OCI-LY3 (cell line): ENCODE measurements around the gene GATA2.

ENCODE experiments used
- H2AFZ ChIP-seq: fragments of 200-600, 300-600 bp; shearing (Covaris generic); 2 replicates; pipeline ENCODE4 v1.6.0; 2014; ENCODE audit warnings: antibody characterized with exemption, low read depth, low read length
- H3K27ac ChIP-seq: fragments of 200-600, 300-600 bp; sonication (generic); 2 replicates; pipeline ENCODE4 v1.5.1; 2014; ENCODE audit warnings: mild to moderate bottlenecking, low read length, moderate library complexity, mixed read lengths
- H3K27me3 ChIP-seq: fragments of 200-600, 300-600 bp; sonication (generic); 2 replicates; pipeline ENCODE4 v1.6.1; 2014; ENCODE audit warnings: low read depth, low read length, mixed read lengths
- H3K36me3 ChIP-seq: fragments of 200-600, 300-600 bp; sonication (generic); replicated peaks from 2 replicates; pipeline ENCODE3; 2014; ENCODE audit warnings: low read depth, low read length, mixed read lengths
- H3K4me1 ChIP-seq: fragments of 300-600, 200-600 bp; sonication (generic); 2 replicates; pipeline ENCODE4 v1.6.1; 2014; ENCODE audit warnings: low read length, mixed read lengths
- H3K4me2 ChIP-seq: fragments of 200-600, 300-600 bp; sonication (generic); 2 replicates; pipeline ENCODE4 v1.6.1; 2014; ENCODE audit warnings: low read length, mixed read lengths
- H3K4me3 ChIP-seq: fragments of 300-600, 200-600 bp; sonication (generic); 2 replicates; pipeline ENCODE4 v1.5.1; 2014; ENCODE audit warnings: antibody characterized with exemption, mild to moderate bottlenecking, low read length, moderate library complexity
- H3K79me2 ChIP-seq: fragments of 300-600, 200-600 bp; shearing (Covaris generic); 2 replicates; pipeline ENCODE4 v1.6.1; 2014; ENCODE audit warnings: mild to moderate bottlenecking, low read length, mixed read lengths
- H3K9ac ChIP-seq: fragments of 300-600, 200-600 bp; shearing (Covaris generic); 2 replicates; pipeline ENCODE4 v1.6.0; 2014; ENCODE audit warnings: mild to moderate bottlenecking, low read length, moderate library complexity
- H3K9me3 ChIP-seq: fragments of 200-600, 300-600 bp; shearing (Covaris generic); 2 replicates; pipeline ENCODE4 v1.6.1; 2014; ENCODE audit warnings: low read length, mixed read lengths; ENCODE audit not compliant: insufficient read depth
- H4K20me1 ChIP-seq: fragments of 200-600, 300-600 bp; sonication (generic); 2 replicates; pipeline ENCODE4 v1.6.1; 2016; ENCODE audit warnings: low read length, mixed read lengths; ENCODE audit not compliant: insufficient read depth
- CTCF ChIP-seq: fragments of 200-600, 300-600 bp; sonication (generic); IDR thresholded peaks from 2 replicates; pipeline ENCODE4 v1.5.1; 2014; ENCODE audit warnings: antibody characterized with exemption, low read length, low read depth
- EZH2phosphoT487 ChIP-seq: fragments of 200-600 bp; shearing (Covaris generic); IDR thresholded peaks from 2 replicates; pipeline ENCODE4 v1.6.1; 2018; ENCODE audit warnings: antibody characterized with exemption, mixed run types, low read depth

Gene GATA2

GRCh38 chr3:128506754-128507153 is 13.8 kb upstream of the GATA2 start:
- H3K4me3 ChIP-seq, result no peak overlapping the region
- no peaks in the 10 kb centered on the region for H3K36me3 ChIP-seq
- H4K20me1 ChIP-seq, result no peaks in the 10 kb centered on the region
- H3K4me1 ChIP-seq, result no peaks in the 10 kb centered on the region
- H3K27me3 ChIP-seq, result peaks cover 6% of the 10 kb centered on the region
- H3K79me2 ChIP-seq, result no peaks in the 10 kb centered on the region
- no peak overlapping the region for H3K9ac ChIP-seq
- TF ChIP-seq EZH2phosphoT487, result no peak
- no peak for TF ChIP-seq CTCF
- no peak overlapping the region for H3K27ac ChIP-seq
- no peak overlapping the region for H3K4me2 ChIP-seq
- H3K9me3 ChIP-seq, result no peaks in the 10 kb centered on the region
- H2AFZ ChIP-seq, result no peak overlapping the region

DNA sequence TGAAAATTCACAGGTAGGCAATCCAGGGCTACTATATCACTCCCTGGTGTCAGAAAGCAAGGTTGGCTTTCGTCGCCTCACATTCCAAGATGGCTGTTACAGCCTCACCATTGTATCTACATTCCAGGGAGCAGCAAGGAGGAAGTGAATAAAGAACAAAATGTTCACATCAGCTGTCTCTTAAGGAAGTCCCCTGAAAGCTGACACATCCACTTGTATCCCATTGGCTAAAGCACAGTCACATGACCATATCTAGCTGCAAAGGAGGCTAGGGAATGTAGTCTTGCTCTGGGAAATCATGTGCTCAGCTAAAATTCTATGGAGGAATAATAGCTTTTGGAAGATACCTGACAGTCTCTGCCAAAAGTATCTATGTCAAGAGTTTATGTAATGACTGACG is 12.8 kb upstream of the GATA2 start:
- Histone ChIP-seq H3K27me3 (peaks cover 14% of the 10 kb centered on the region), H3K4me3 (no peak overlapping the region), H3K36me3 (no peaks in the 10 kb centered on the region), H3K79me2 (no peaks in the 10 kb centered on the region), H4K20me1 (no peaks in the 10 kb centered on the region), H3K9ac (no peak overlapping the region), H3K4me1 (no peaks in the 10 kb centered on the region), H3K27ac (no peak overlapping the region), H3K9me3 (no peaks in the 10 kb centered on the region), H3K4me2 (no peak overlapping the region), H2AFZ (no peak overlapping the region)
- TF ChIP-seq CTCF (no peak), EZH2phosphoT487 (no peak)

- no peak overlapping the region for H3K27ac ChIP-seq
These were observed 12.1 kb upstream of the GATA2 start for GRCh38 chr3:128504963-128505730.

DNA sequence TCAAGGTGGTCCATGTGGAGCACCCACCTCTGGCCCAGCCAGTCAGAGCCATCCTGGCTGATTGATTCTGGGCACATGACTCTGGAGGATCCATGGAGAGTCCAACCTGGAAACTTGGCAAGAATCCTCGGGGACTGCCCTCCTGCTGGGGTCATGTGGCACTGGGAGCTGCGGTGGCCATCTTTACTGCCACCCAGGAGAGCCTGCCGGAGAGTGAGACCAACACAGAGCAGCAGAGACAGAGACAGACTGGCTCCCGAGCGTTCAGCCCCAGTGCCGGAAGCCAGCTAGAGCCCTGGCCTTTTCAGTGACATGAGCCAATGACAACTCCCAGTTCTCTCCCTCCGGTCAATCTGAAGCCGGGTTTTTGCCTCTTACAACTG is 11.5 kb upstream of the GATA2 start:
- Histone ChIP-seq H3K4me1 (no peaks in the 10 kb centered on the region), H2AFZ (no peak overlapping the region), H3K36me3 (no peaks in the 10 kb centered on the region), H3K9ac (no peak overlapping the region), H3K79me2 (no peaks in the 10 kb centered on the region), H3K27ac (no peak overlapping the region), H3K4me3 (no peak overlapping the region), H3K9me3 (no peaks in the 10 kb centered on the region), H3K27me3 (peaks cover 25% of the 10 kb centered on the region), H3K4me2 (no peak overlapping the region), H4K20me1 (no peaks in the 10 kb centered on the region)
- TF ChIP-seq EZH2phosphoT487, result no peak
- no peak for TF ChIP-seq CTCF

More at GRCh38 chr3:128504963-128505730, 12.1 kb upstream of the GATA2 start:
- Histone ChIP-seq H3K4me2 (no peak overlapping the region), H3K79me2 (no peaks in the 10 kb centered on the region), H4K20me1 (no peaks in the 10 kb centered on the region), H2AFZ (no peak overlapping the region), H3K9me3 (no peaks in the 10 kb centered on the region), H3K4me1 (no peaks in the 10 kb centered on the region), H3K4me3 (no peak overlapping the region), H3K9ac (no peak overlapping the region), H3K36me3 (no peaks in the 10 kb centered on the region), H3K27me3 (peaks cover 20% of the 10 kb centered on the region)
- TF ChIP-seq CTCF (no peak), EZH2phosphoT487 (no peak)
